Thoracic aorta (tissue), 2 donors: ENCODE results near the gene RTTN. TPM values are rescaled to one million over a fixed set of nuclear protein-coding genes. Genes with fewer than 3 reads are reported as not detected.

ENCODE experiments used
- ATAC-seq: fragments of 150-250 bp; one replicate; pipeline ENCODE4 v1.8.0; 2017; ENCODE audit warnings: low read depth; ENCODE audit not compliant: insufficient number of reproducible peaks, low FRiP score
- DNase-seq: peaks from one replicate; pipeline ENCODE4 v3.0.0-alpha.2; 2020; ENCODE audit warnings: low spot score
- H3K27ac ChIP-seq, 2 donors: fragments of 200-600 bp; sonication (generic); 1 replicate in 1 of 2; 2 replicates in 1 of 2; pipeline ENCODE4 v1.5.1; 2016; ENCODE audit warnings: mild to moderate bottlenecking in 2 of 2, moderate library complexity in 2 of 2
- H3K27me3 ChIP-seq: fragments of 200-600 bp; sonication (generic); replicated peaks from 2 replicates; pipeline ENCODE4 v1.6.0; 2016; ENCODE audit warnings: mild to moderate bottlenecking; ENCODE audit not compliant: insufficient read depth
- H3K36me3 ChIP-seq: fragments of 200-600 bp; sonication (generic); one replicate; pipeline ENCODE4 v1.5.1; 2016
- H3K4me1 ChIP-seq, 2 donors: fragments of 200-600 bp; sonication (generic); 1 replicate in 1 of 2; 2 replicates in 1 of 2; pipeline versions ENCODE4 v1.5.1 to v1.6.0; 2016; ENCODE audit warnings: low read depth in 2 of 2, mild to moderate bottlenecking in 1 of 2; ENCODE audit not compliant: control insufficient read depth in 1 of 2
- H3K4me3 ChIP-seq: fragments of 200-600 bp; sonication (generic); 2 replicates; pipeline ENCODE4 v1.5.1; 2016; ENCODE audit warnings: mild to moderate bottlenecking
- H3K9me3 ChIP-seq: fragments of 200-600 bp; sonication (generic); 2 replicates; pipeline ENCODE4 v1.5.1; 2016
- total RNA-seq, 2 donors: library from RNA; depleted of rRNA; stranded (reverse); fragments of >200 nt; gene quantifications; one replicate each; pipeline versions ENCODE4 v1.1.0 to v1.2.3, GENCODE V29; 2016
- TF ChIP-seq, protein P1 (sequence below): fragments of 200-600 bp; sonication (generic); IDR thresholded peaks from one replicate; pipeline ENCODE4 v1.5.1; 2019; ENCODE audit warnings: antibody characterized with exemption

Gene RTTN
- total RNA-seq, 2 donors from 2014 or later, result 13.1 to 20.7 TPM

- Histone ChIP-seq H3K27ac (no peak overlapping the region), H3K4me3 (no peak overlapping the region), H3K27me3 (no peaks in the 10 kb centered on the region), H3K36me3 (no peaks in the 10 kb centered on the region), H3K4me1 (no peaks in the 10 kb centered on the region), H3K9me3 (no peaks in the 10 kb centered on the region)
- DNase-seq (no peak), ATAC-seq (no peak)
- TF ChIP-seq, protein P1, sequence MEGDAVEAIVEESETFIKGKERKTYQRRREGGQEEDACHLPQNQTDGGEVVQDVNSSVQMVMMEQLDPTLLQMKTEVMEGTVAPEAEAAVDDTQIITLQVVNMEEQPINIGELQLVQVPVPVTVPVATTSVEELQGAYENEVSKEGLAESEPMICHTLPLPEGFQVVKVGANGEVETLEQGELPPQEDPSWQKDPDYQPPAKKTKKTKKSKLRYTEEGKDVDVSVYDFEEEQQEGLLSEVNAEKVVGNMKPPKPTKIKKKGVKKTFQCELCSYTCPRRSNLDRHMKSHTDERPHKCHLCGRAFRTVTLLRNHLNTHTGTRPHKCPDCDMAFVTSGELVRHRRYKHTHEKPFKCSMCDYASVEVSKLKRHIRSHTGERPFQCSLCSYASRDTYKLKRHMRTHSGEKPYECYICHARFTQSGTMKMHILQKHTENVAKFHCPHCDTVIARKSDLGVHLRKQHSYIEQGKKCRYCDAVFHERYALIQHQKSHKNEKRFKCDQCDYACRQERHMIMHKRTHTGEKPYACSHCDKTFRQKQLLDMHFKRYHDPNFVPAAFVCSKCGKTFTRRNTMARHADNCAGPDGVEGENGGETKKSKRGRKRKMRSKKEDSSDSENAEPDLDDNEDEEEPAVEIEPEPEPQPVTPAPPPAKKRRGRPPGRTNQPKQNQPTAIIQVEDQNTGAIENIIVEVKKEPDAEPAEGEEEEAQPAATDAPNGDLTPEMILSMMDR, result no peak
These were observed 46.3 kb downstream of the RTTN start for GRCh38 chr18:70158992-70159717.

DNA sequence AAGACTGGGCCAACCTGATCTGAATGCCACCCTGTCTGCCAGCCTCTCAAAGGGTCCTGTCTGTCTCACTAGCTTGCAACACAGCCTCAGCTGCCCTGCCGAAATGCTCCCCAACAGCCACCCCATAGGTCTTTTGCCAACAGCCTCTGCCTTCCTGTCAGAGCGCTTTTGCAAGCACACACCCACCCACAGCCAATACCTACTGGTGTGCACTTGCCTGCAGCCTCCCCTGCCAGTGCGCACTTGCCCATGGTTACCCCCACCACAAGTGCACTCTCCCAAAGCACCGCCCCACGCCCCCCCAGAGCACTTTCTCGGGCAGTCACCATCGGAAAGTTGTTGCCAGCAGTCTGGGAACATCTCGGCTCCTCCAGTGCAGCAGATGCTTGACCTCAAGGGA is 48.6 kb downstream of the RTTN start:
- no peaks in the 10 kb centered on the region for H3K9me3 ChIP-seq
- no peaks in the 10 kb centered on the region for H3K4me1 ChIP-seq
- no peak overlapping the region for H3K4me3 ChIP-seq
- ATAC-seq (no peak), DNase-seq (no peak)
- H3K36me3 ChIP-seq, result no peaks in the 10 kb centered on the region
- no peaks in the 10 kb centered on the region for H3K27me3 ChIP-seq
- TF ChIP-seq, protein P1, result no peak
- H3K27ac ChIP-seq, result no peak overlapping the region

DNA sequence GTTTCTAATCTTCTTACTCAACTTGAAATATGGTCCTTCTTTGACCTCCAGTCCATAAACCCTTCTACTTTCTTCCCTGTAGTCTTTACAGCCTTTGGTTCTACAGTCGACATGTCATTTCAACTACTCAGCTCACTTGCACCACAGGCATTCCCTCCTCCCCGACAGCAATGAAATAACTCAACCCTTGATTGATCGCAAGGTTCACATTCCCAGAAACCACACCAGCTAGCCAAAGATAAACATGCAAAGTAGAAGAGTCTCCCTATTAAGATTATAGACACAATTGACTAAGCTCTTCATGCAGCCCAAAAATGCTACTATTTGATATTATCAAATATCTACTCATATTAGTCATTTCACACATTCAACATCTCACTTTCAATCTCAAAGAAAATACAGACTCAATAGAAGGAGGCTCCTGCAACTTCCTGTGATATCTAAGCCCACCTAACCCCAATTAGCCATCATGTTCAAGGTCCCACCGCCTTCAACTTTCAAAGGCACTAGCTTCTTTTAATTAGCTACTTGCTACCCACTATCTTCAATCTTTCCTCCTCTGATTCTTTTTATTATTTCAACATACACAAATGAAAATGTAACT is 50.8 kb downstream of the RTTN start:
- Histone ChIP-seq H3K4me3 (no peak overlapping the region), H3K9me3 (no peaks in the 10 kb centered on the region), H3K36me3 (no peaks in the 10 kb centered on the region), H3K27ac (no peak overlapping the region), H3K27me3 (no peaks in the 10 kb centered on the region), H3K4me1 (no peaks in the 10 kb centered on the region)
- DNase-seq (no peak), ATAC-seq (no peak)
- TF ChIP-seq, protein P1, result no peak

- Histone ChIP-seq H3K27me3 (no peaks in the 10 kb centered on the region), H3K27ac (no peak overlapping the region), H3K4me1 (no peaks in the 10 kb centered on the region), H3K9me3 (no peaks in the 10 kb centered on the region), H3K4me3 (no peak overlapping the region), H3K36me3 (peaks cover 5% of the 10 kb centered on the region)
- ATAC-seq (no peak), DNase-seq (no peak)
- TF ChIP-seq, protein P1, result no peak
These were observed 53.9 kb downstream of the RTTN start for GRCh38 chr18:70151614-70152013.

- Histone ChIP-seq H3K27ac (no peak overlapping the region), H3K4me3 (no peak overlapping the region), H3K27me3 (no peaks in the 10 kb centered on the region), H3K4me1 (no peaks in the 10 kb centered on the region), H3K36me3 (peaks cover 5% of the 10 kb centered on the region), H3K9me3 (no peaks in the 10 kb centered on the region)
- TF ChIP-seq, protein P1, result no peak
- DNase-seq (no peak), ATAC-seq (no peak)
These were observed 55.7 kb downstream of the RTTN start for GRCh38 chr18:70149616-70150301.
